Chondrocyte (in vitro differentiated cells): Measurements from ENCODE around the gene RAB40C. TPM values are rescaled to one million over a fixed set of nuclear protein-coding genes. Genes with fewer than 3 reads are reported as not detected.

Experiments
- DNase-seq: peaks from one replicate; pipeline ENCODE4 v3.0.0; 2021; ENCODE audit warnings: mixed read lengths, low spot score
- H3K27ac Mint-ChIP-seq: one replicate; pipeline ENCODE4 v1.8.0; 2021; ENCODE audit warnings: mild to moderate bottlenecking, moderate library complexity, mixed read lengths; ENCODE audit not compliant: unreplicated experiment
- H3K27me3 Mint-ChIP-seq: 2 replicates; pipeline ENCODE4 v1.8.0; 2021; ENCODE audit warnings: low read depth, mixed read lengths
- H3K36me3 Mint-ChIP-seq: 2 replicates; pipeline ENCODE4 v1.8.0; 2021; ENCODE audit warnings: low read depth, mixed read lengths
- H3K4me1 Mint-ChIP-seq: 2 replicates; pipeline ENCODE4 v1.8.0; 2021; ENCODE audit warnings: low read depth, mild to moderate bottlenecking, mixed read lengths
- H3K4me3 Mint-ChIP-seq: one replicate; pipeline ENCODE4 v1.8.0; 2021; ENCODE audit warnings: mild to moderate bottlenecking, moderate library complexity, mixed read lengths; ENCODE audit not compliant: unreplicated experiment
- H3K9me3 Mint-ChIP-seq: 2 replicates; pipeline ENCODE4 v1.8.0; 2021; ENCODE audit warnings: low read depth, mixed read lengths
- CTCF ChIP-seq: fragments of 200-600 bp; sonication (generic); IDR thresholded peaks from 2 replicates; pipeline ENCODE4 v1.5.0; 2021; ENCODE audit warnings: antibody characterized with exemption, mild to moderate bottlenecking, moderate library complexity
- total RNA-seq: library from RNA; stranded (reverse); gene quantifications from 3 replicates; pipeline ENCODE4 v1.2.1, GENCODE V29; 2021

The RAB40C gene
- total RNA-seq, 1 donor from 2014 or later: 19.6 TPM

- no peak overlapping the region for H3K4me3 Mint-ChIP-seq
- TF ChIP-seq CTCF: no peak
- no peak for DNase-seq
These were observed 33.2 kb upstream of the RAB40C start for GRCh38 chr16:556474-557173.

GRCh38 chr16:557463-558297 is 32.2 kb upstream of the RAB40C start:
- Mint-ChIP-seq H3K4me1 (peaks cover 3% of the 10 kb centered on the region), H3K4me3 (no peak overlapping the region), H3K36me3 (peaks cover 1% of the 10 kb centered on the region), H3K9me3 (no peaks in the 10 kb centered on the region), H3K27me3 (peaks cover 11% of the 10 kb centered on the region), H3K27ac (no peak overlapping the region)
- DNase-seq: no peak
- no peak for TF ChIP-seq CTCF

More at GRCh38 chr16:556474-557173, 33.2 kb upstream of the RAB40C start:
- Mint-ChIP-seq H3K9me3 (no peaks in the 10 kb centered on the region), H3K36me3 (peaks cover 1% of the 10 kb centered on the region), H3K27me3 (peaks cover 6% of the 10 kb centered on the region), H3K27ac (no peak overlapping the region), H3K4me1 (peaks cover 3% of the 10 kb centered on the region)

- H3K27me3 Mint-ChIP-seq: peaks cover 11% of the 10 kb centered on the region
- no peak for TF ChIP-seq CTCF
- H3K9me3 Mint-ChIP-seq: no peaks in the 10 kb centered on the region
- no peak overlapping the region for H3K27ac Mint-ChIP-seq
- H3K36me3 Mint-ChIP-seq: peaks cover 1% of the 10 kb centered on the region
- H3K4me3 Mint-ChIP-seq: no peak overlapping the region
- DNase-seq: no peak
- peaks cover 3% of the 10 kb centered on the region for H3K4me1 Mint-ChIP-seq
These were observed 31.4 kb upstream of the RAB40C start for GRCh38 chr16:558298-559020.

GRCh38 chr16:559021-559380 is 30.9 kb upstream of the RAB40C start:
- Mint-ChIP-seq H3K4me1 (peaks cover 3% of the 10 kb centered on the region), H3K4me3 (no peak overlapping the region), H3K27ac (no peak overlapping the region), H3K27me3 (peaks cover 11% of the 10 kb centered on the region), H3K36me3 (peaks cover 1% of the 10 kb centered on the region), H3K9me3 (no peaks in the 10 kb centered on the region)
- DNase-seq: no peak
- TF ChIP-seq CTCF: no peak
